ENCODE measurements around the gene BANF2. TPM values are rescaled to one million over a fixed set of nuclear protein-coding genes. Genes with fewer than 3 reads are reported as not detected.
"Not testable (repeated sequence)": the region's sequence is repeated elsewhere in the genome, so short reads cannot be mapped to it uniquely, and the experiment has no call there.

BANF2 gene
- total RNA-seq, 3 donors from 2014 or later = not detected

- no peaks in the 10 kb centered on the region for H3K4me1 Mint-ChIP-seq (ENCODE audit: low read depth)
- H3K36me3 Mint-ChIP-seq (ENCODE audit: insufficient read depth) = no peaks in the 10 kb centered on the region
- H3K4me3 Mint-ChIP-seq = no peak overlapping the region
- H3K27me3 Mint-ChIP-seq (ENCODE audit: low read depth) = peaks cover 7% of the 10 kb centered on the region
- DNase-seq (no peak), ATAC-seq (no peak)
- no peaks in the 10 kb centered on the region for H3K9me3 Mint-ChIP-seq
These were observed 75.8 kb downstream of the BANF2 start for GRCh38 chr20:17775600-17775999.

- DNase-seq (no peak), ATAC-seq (no peak)
- Mint-ChIP-seq H3K4me3 (no peak overlapping the region), H3K36me3 (ENCODE audit: insufficient read depth) (no peaks in the 10 kb centered on the region), H3K9me3 (no peaks in the 10 kb centered on the region), H3K4me1 (ENCODE audit: low read depth) (no peaks in the 10 kb centered on the region), H3K27me3 (ENCODE audit: low read depth) (peaks cover 7% of the 10 kb centered on the region)
These were observed 76.8 kb downstream of the BANF2 start for GRCh38 chr20:17776551-17776950.

- H3K4me3 Mint-ChIP-seq; H3K9me3 Mint-ChIP-seq; H3K27me3 Mint-ChIP-seq (ENCODE audit: low read depth); H3K4me1 Mint-ChIP-seq (ENCODE audit: low read depth); H3K36me3 Mint-ChIP-seq (ENCODE audit: insufficient read depth); DNase-seq; ATAC-seq: not testable (repeated sequence)
These were observed 79.2 kb downstream of the BANF2 start for GRCh38 chr20:17779011-17779410.

DNA sequence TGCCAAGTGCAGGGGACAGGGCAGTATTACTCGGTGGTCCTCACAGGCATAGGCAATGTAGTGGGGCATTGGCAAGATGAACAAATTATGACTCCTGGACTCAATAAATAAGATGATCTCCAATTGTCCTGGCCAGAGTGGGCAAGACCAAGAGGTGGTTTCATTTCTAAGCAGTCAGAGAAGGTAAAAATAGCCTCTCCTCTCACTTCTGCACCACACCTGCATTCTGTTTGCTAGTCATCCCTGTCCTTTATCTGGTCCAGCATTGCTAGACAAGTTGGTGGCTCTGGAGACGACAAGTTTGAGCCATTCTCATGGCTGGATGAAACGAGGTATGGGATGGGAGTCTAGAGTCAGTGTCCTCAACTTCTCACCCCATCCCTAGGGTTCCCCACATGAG, 83.0 kb downstream of the BANF2 start:
- DNase-seq (no peak), ATAC-seq (no peak)
- H3K36me3 Mint-ChIP-seq (ENCODE audit: insufficient read depth) = no peaks in the 10 kb centered on the region
- no peaks in the 10 kb centered on the region for H3K4me1 Mint-ChIP-seq (ENCODE audit: low read depth)
- H3K27me3 Mint-ChIP-seq (ENCODE audit: low read depth) = no peaks in the 10 kb centered on the region
- no peak overlapping the region for H3K4me3 Mint-ChIP-seq
- H3K9me3 Mint-ChIP-seq = no peaks in the 10 kb centered on the region

GRCh38 chr20:17783671-17784070, 83.9 kb downstream of the BANF2 start:
- H3K4me3 Mint-ChIP-seq = no peak overlapping the region

GRCh38 chr20:17785007-17785406, 85.2 kb downstream of the BANF2 start:
- no peak for ATAC-seq
- no peak for DNase-seq
- H3K36me3 Mint-ChIP-seq (ENCODE audit: insufficient read depth) = no peaks in the 10 kb centered on the region
- H3K27me3 Mint-ChIP-seq (ENCODE audit: low read depth) = no peaks in the 10 kb centered on the region
- no peaks in the 10 kb centered on the region for H3K4me1 Mint-ChIP-seq (ENCODE audit: low read depth)
- no peak overlapping the region for H3K4me3 Mint-ChIP-seq
- H3K9me3 Mint-ChIP-seq = no peaks in the 10 kb centered on the region

More at GRCh38 chr20:17783671-17784070, 83.9 kb downstream of the BANF2 start:
- H3K36me3 Mint-ChIP-seq (ENCODE audit: insufficient read depth) = no peaks in the 10 kb centered on the region
- H3K4me1 Mint-ChIP-seq (ENCODE audit: low read depth) = no peaks in the 10 kb centered on the region
- no peaks in the 10 kb centered on the region for H3K27me3 Mint-ChIP-seq (ENCODE audit: low read depth)
- no peak for ATAC-seq
- no peak for DNase-seq
- no peaks in the 10 kb centered on the region for H3K9me3 Mint-ChIP-seq

Other genes with a start within 250 kb of the BANF2 start
- gene BFSP1, start 168.6 kb upstream of the BANF2 start, total RNA-seq = under 1 TPM; 0.15 to 0.45 (median 0.16) TPM
- 10 to 100 TPM; 55.0 to 70.3 (median 63.6) TPM for gene DSTN, start 129.9 kb upstream of the BANF2 start, total RNA-seq
- 10 to 100 TPM; 25.5 to 32.3 (median 27.0) TPM for gene RRBP1, start 17.7 kb upstream of the BANF2 start, total RNA-seq

Measured in activated T-cell treated with anti-CD3 and anti-CD28 coated beads, Interleukin-2, amount 50 U/mL, for 4 hours (primary cell).